GM21381 (cell line): Measurements from ENCODE around the gene VPS36.
"Not testable (repeated sequence)": the region's sequence is repeated elsewhere in the genome, so short reads cannot be mapped to it uniquely, and the experiment has no call there.

Experiments
- ATAC-seq: cut with Tn5 transposase; IDR thresholded peaks from one replicate; pipeline ENCODE4 v1.9.1; 2021; ENCODE audit warnings: mild to moderate bottlenecking, moderate library complexity; ENCODE audit not compliant: unreplicated experiment

Gene VPS36

GRCh38 chr13:52446265-52446664 lies 4.2 kb downstream of the VPS36 start:
- ATAC-seq, result no peak

GRCh38 chr13:52432456-52432855 lies 18.0 kb downstream of the VPS36 start:
- no peak for ATAC-seq

DNA sequence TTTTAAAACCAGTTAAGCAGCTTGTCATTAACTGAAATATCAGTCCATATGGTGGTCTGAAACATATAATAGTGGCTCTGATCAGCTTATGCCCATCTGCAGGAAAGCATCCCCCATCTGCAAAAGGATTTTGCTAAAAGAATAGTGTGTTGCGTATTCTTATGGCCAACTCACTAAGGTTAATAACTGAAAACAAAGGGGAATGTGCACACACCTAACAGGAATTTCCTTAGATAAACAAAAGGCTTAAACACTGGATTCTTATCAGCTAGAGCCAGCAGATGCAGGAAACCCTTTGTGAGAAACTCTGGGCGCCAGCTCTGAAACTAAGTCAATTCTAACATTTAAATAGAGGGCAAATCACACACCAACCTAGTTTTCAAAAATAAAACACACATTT lies 22.1 kb downstream of the VPS36 start:
- no peak for ATAC-seq

- ATAC-seq, result no peak
Observed at GRCh38 chr13:52421216-52421615, 29.2 kb downstream of the VPS36 start.

DNA sequence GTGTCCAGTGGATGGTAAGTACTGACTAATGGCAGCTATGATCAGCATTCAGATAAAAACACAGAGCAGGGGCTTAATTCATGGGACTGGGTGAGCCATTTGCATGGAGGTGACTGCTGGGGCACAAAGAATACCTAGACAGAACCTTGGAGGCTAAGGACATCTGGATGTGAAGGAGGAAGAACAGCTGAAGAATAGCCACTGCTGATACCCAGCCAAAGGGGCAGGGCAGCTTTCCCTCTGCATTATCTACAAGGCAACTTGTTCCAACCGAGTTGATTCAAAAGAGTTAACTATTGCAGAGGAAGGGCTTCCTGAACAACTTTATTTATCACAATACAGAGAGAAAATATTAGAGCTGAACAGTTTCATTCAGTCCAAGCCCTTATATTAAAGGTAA lies 31.4 kb downstream of the VPS36 start:
- ATAC-seq, result no peak

- ATAC-seq, result no peak
Observed at GRCh38 chr13:52414963-52415362, 35.5 kb downstream of the VPS36 start.

DNA sequence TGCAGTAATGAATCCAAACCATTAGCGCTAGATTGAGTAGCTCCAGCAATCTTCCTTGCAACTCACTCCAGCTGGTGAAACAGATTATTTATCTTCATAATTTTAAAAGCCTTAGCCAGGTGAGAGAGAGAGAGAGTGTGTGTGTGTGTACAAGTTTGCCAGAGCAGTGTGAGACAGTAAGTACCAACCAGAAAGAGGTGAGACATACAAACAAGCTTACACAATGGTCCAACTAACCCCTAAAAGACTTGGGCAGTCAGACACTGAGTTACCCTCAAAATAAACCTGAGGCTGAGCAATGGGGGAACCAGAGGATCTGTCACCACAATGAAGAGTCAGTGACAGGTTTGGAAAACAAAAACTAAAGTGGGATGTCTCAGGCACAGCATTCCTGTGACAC lies 36.4 kb downstream of the VPS36 start:
- ATAC-seq, result no peak

DNA sequence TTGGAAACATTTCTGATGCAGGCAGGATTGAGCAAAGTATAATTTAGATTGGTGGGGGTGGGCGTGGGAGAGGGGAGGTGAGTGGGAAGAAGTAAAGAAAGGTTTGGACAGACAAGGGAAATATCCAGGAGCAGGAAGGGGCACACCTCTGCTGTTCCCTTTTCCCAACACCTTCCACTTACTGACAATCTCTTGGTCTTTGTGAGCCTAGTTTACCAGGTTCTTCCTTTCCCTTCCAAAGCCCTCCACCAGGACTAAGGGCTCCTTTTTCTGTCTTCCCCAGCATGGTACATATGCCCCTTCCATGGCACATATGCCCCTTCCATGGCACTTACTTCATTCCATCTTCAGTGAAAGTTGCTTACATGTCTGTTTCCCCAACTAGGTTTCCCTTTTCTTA lies 38.3 kb downstream of the VPS36 start:
- ATAC-seq, result no peak

DNA sequence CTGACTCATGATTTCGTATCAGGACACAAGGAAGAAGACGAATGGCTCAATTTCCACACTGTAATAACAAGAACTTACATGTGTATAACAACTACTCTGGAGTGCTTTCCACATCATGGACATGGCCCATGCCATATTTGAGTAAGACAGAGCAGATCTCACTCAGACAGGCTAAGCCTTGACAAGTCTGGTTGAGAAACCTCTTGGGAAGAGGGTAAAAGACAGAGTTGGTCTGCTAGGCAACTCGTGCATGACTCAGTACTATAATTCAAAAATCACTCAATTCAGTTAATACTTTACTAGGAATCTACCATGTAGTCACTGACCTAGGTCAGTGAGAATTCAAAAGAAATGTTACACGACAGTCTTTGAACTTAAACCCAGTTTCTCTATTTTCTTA lies 38.8 kb downstream of the VPS36 start:
- peak; percentile 90 for ATAC-seq

DNA sequence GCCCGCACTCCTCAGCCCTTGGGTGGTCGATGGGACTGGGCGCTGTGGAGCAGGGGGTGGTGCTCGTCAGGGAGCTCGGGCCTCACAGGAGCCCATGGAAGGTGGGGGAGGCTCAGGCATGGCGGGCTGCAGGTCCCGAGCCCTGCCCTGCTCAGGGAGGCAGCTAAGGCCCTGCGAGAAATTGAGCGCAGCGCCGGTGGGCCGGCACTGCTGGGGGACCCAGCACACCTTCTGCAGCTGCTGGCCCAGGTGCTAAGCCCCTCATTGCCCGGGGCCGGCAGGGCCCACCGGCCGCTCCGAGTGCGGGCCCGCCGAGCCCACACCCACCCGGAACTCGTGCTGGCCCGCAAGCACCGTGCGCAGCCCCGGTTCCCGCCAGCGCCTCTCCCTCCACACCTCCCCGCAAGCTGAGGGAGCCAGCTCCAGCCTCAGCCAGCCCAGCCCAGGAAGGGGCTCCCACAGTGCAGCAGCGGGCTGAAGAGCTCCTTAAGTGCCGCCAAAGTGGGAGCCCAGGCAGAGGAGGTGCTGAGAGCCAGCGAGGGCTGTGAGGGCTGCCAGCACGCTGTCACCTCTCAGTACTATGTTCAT lies 42.3 kb downstream of the VPS36 start:
- not testable (repeated sequence) for ATAC-seq

- ATAC-seq, result not testable (repeated sequence)
Observed at GRCh38 chr13:52407436-52407835, 43.0 kb downstream of the VPS36 start.

GRCh38 chr13:52406629-52407028 lies 43.8 kb downstream of the VPS36 start:
- ATAC-seq, result no peak

DNA sequence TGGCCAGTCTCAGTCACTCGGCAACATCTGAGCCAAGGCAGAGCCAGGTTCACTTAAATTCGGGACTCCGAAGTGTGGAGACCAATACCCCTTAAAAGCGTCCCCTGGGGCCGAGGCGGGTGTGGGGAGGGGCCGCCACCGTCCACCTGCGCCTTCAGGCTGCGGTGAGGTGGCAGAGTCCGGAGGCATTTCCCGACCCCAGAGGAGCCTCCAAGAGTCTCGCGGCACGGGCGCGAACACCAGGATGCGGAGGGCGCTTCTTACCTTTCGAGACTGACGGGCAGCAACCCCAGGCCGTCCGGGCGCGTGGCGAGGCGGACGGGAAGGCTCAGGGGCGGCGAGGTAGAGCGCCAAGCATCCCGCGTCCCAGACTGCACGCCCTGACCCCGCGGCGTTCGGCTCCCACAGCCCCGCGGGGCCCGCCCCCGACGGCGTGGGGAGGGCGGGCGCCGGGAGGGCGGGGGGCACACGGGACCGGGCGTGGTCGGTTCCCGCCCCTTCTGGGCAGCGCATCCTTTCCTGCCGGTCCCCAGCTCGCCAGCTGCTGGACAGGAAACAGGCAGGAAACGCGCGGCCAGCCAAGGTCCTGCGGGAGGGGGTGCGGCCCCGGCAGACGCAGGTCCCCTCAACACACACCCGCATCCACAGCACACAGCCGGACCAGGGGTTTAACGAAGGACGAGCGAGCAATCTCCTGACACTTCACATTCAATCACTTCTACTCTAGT lies 44.5 kb downstream of the VPS36 start, which contains the start of gene THSD1:
THSD1 (minus strand) TSS at position 406 of the 728 bp plus-strand sequence. CDS start 3,572 bp downstream, outside the sequence.
- ATAC-seq, result no peak

DNA sequence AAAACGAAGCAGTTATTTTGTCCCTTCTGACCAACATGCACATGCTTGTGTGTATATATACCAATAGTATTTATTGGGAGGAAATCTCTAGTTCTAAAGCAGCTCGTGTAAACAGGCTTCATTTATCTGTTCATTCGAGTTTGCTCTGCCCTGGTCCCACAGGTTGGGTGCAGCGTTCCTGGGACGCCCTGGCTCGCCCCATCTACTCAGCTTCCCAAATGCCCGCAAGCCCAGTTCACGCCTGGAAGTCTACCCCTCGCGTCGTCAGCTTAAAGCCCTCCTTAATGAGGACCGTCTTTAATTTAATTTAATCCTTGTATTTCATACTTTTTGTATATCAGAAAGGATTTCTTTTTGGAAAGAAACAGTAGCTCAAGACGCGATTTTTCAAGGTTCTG lies 45.1 kb downstream of the VPS36 start:
- ATAC-seq, result no peak

DNA sequence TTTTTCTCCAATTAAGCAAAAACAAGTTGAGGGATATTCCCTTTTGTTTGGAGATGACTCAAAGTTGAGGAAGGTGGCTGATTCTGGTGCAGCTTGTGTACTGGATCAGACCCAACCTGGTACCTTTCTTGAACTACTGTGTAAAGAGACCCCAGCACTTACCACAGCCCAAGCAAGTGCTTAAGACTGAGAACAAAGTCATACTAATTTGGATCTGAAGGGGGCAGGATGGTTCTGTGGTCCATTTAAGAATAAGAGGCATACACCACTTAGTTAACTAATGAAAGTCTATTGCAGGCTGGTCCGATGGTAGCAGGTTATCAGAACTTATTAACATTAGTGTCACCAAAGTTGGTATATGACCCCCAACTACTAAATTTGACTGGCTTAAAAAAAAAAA lies 50.7 kb downstream of the VPS36 start:
- ATAC-seq, result no peak

- no peak for ATAC-seq
Observed at GRCh38 chr13:52399046-52399445, 51.4 kb downstream of the VPS36 start.

GRCh38 chr13:52395704-52396103 lies 54.7 kb downstream of the VPS36 start:
- ATAC-seq, result no peak

DNA sequence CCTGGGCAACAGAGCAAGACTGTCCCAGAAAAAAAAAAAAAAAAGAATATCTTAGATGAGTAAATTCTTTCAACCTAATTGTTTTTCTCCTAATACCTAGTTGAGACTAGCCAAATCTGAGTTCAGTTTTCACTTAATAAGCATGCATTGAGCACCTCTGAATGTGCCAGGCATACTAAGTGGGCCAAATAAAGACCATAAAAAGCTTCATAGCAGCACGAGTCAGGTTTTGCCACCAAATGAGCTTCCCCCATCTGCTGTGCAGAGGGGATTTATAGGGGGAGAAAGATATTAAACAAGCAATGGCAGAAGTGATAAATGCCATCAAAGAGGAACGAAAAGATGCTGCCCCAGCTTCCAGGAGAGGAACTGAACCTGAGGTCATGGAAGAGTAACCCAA lies 55.8 kb downstream of the VPS36 start:
- ATAC-seq, result no peak

DNA sequence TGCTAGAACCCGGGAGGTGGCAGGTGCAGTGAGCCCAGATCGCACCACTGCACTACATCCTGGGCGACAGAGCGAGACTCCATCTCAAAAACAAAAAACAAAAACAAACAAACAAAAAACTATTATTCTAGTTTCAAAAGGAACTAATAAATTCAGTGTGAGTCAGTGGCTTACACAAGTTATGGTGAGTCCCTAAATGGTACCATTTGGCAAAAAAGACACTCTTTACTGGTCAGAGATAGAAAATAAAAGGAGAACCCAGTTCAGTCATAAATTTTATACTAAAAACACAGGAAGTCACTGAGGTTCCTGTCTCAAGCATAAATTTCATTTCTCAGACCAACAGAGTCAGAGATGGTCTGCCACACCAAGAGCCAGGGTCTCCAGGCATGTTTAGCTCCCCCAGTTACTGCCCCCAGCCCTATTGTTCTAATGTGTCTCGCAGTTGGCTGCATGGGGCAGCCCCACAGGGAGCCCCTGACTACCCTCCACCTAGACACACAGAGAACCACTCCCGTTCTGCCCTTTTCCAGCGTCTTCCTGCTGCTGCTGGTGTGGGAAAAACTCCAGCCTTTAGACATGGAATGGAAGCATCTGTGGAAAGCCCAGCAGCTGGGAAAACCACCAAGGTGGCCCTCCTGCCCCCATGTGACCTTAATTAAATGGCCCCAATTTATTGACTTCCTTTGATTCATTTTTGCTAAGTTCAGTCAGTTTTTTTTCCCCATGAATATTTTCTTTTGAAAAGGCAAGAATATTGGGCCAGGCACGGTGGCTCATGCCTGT lies 56.7 kb downstream of the VPS36 start:
- ATAC-seq, result no peak

- no peak for ATAC-seq
Observed at GRCh38 chr13:52387721-52388120, 62.7 kb downstream of the VPS36 start.

DNA sequence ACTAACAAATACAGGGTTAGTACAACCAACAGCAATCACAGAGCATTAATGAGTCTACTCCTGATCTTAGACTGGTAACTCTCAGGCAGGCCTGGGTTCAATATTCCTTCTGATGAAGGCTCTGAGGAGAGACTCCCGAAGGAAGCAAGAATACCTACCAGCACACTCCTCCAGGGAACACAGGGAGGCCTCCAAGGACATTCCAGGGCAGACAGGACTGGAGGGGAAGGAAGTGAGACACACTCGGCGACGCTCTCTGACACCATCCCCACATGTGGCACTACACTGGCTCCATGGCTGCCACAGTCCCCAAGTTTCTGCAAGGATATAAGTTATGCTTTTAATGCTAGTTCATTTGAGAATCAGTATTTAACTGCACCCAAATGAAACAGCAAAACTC lies 64.6 kb downstream of the VPS36 start:
- ATAC-seq, result no peak

DNA sequence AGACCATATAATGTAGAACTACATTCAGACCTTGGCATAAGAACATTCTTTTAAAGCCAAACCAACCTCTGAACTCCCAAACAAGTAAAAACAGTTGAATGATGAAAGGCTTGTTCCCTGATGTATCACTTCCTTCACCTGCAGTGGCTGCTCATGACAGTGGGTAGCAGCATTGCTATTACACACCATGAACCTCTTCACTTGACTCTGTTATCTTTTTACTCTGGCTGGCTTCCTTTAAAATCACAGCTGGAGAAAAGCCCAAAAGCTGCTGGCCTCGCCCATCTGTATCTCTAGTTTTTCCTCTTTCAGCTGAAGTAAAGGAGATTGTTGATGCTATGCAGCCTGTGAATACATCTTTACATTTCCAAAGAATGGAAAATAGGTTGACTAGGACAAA lies 67.1 kb downstream of the VPS36 start:
- no peak for ATAC-seq
